ENCODE data around the gene TRPV4.

The TRPV4 gene

DNA sequence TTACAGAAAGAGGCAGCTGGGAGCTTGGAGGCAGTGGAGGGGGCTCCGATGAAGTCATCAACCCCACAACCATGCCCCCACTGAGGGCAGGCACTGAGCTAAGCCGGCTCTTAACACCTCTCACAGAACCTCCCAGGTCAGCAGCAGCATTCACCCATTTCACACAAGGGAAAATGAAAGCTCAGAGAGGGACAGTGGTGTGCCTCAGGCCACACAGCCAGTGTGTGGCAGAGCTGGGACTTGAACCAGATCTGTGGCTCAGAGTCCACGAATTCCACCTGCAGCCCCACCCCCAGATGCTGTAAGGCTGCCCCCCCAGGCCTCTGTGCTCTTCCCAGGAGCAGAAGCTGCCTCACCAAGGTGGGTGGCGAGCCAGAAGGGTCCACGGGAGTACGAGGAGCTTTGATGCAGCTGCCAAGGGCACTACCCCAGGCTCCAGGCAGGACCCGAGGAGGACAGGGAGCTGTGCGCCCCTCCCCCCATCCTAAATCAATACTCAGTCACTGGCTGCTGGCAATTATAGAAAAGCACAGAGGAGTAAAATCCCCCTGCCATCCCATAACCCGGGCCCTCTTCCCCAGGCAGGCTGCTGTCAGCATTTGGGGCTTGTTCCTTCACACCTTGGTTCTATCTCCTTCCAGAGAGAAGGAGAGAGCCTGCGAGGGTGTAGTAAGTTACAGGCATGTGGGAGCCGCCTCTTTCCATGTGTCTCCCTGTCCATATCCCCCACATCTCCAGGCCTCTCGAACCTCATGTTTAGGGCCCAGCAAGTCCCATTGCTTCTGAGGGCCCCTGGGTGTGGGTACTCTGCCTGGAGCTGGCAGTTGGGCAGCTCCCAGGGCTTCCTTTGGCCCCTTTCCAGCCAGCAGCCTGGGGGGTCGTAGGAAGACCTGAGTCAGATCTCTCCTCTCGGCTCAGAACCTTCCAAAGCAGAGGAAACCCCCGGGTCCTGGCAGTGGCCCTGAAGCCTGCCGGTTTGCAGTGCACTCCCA lies 72.0 kb downstream of the TRPV4 start:
- DNase-seq (ENCODE audit: low read depth) = no peak

DNA sequence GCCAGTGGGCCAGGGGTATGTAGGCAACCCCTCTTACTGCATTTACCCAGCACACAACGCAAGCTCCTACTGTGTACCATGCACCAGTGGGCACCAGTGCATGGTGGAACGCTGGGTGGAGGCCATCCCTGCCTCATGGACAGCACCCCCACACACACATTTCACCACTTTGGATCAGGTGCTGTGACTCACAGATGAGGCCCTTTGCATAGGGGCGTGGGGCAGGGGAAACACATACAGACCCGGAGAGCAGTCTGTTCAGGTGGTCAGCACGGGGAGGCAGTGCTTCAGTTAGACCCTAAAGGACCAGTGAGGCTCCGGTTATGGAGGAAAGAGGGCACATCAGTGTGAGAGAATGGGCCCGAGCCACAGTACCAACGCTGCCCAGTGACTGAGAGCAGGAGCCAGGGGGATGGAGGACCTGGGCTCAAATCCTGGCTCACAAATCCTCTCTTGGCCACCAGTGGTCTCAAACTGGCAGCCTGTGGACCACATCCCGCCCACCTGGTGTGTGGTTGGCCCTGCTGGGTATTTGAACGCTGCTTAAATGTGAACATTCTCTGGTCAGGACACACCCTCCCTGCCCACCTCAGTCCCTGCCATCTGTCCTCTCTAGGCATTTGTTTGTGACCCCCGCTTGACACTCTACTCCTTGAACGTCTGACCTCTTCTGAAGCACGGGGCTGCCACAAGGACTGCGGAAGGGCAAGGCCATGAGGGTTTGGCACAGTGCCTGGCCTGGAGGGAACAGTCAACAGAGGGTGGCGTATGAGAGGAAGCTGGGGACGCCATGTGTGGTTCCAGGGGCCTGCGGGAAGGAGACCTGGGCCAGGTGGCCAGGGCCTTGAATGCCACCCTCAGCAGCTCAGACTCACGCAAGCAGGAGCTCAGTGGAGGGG lies 72.9 kb downstream of the TRPV4 start:
- DNase-seq (ENCODE audit: low read depth) = no peak

DNA sequence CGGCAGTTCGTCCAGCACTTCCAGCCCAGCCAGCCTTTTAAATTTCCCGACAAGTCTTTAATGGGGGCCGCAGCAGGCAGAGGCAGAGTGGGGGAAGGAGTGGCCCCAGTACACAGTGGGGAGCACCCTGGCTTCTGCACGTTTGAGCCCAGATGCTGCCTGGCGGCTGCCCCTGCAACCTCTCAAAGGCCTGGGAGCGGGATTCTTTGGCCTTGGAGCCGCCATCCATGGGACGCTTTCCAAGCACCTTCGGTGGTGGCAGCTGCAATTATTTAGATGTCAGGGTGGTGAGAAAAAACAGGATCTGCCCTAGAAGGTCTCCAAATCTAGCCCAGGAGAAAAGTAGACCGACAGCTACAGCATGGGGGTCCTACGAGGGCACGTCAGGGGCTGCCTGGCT lies 73.6 kb downstream of the TRPV4 start:
- DNase-seq (ENCODE audit: low read depth) = no peak

DNA sequence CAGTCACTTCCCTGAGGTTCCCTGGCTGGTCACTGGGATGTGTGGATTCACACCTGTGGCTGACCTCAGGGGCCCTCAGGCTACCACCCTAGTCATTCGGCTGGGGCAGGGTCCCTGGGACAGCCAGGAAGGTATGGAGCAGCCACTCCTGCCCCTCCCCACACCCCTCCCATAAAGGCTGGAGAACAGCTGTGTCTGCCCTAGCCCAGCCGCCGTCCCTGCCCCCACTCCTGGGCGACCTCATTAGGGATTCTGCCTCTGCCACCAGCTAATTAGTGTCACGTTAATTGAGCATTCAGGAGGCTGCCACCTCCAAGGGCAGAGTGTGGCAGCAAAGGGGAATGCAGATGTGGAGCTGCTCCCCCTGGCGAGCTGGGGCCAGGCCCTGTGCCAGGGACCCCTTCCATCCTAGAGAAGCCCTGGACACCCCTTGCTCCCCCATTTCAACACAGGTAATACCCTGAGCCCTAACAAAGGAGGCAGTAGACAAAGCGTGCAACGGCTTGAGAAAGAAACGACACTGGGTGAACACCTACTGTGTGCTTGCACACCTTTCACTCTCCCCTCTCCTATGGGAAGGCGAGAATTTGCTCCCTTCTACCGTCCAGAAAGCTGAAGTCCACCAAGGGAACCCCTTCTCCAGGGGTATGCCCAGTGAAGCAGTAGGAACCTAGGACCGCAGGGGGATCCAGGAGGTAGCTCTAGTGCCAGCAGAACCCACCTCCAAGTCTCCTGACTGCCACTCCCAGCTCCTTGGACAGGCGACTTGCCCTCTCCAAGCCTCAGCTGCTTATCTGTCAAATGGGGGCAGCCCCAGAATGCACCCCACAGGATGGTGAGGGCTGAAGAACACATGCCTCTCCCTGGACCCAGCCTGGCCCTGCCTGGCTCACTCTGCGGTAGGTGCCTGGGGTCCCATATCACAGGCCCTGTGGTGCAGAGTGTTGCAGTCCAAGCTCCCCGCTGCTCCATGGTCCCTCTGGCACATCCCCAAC lies 74.5 kb downstream of the TRPV4 start:
- no peak for DNase-seq (ENCODE audit: low read depth)

DNA sequence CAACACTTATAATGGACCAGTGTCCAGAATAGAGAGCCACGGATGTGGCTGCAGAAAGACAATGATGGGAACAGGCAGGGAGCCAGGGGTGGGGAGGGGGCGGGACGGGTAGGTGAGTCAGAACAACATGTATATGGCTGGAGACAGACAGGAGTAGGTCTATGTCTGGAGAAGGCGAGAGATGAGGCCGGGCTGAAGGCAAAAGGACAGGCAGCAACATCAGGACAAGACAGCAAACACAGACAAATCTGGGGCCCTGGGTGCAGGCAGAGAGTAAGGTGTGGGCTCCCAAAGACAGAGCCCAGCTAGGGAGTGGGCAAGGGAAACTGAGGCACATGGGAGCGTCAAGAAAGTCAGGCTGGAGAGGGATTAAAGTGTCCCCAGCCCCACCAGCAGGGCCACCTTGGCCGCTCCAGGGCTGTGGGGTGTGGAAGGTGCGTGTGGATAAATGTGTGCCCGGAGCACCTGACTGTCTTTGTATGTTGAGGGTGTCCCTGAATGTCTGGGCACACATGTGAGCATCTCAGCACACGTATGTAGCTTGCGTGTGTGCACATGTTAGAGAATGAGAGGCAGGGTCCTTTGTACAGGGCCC lies 75.4 kb downstream of the TRPV4 start:
- no peak for DNase-seq (ENCODE audit: low read depth)

DNA sequence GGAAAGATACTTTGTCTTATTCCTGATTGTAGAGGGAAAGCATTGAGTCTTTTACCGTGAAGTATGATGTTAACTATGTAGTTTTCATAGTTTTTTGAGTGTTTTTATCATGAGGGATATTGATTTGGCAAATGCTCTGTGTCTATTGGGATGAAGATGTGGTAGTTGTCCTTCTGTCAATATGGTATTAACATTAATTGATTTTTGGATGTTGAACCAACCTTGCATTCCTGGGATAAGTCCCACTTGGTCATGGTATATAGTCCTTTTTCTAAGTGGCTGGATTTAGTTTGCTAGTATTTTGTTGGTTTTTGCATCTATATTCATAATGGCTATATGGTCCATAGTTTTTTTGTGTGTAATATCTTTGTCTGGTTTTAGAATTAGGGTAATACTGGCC lies 76.7 kb downstream of the TRPV4 start:
- no peak for DNase-seq (ENCODE audit: low read depth)

DNA sequence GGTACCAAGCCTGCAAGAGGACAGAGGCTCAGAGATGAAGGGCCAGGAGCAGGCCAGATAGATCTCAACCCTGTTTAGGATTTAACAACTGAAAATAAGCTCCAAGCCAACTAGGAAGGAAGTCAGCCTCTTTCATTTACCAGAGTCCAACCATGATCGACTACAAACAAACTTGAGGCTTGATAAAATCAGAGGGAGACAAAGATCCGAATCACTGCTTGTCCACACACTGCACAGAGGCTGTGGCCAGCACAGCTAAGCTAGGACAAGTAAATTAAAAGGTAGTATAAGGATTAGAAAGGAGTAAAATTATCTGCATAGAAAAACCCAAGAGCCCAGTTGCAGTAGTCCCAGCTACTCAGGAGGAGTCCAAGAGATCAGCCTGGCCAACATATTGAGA lies 79.2 kb downstream of the TRPV4 start:
- no peak for DNase-seq (ENCODE audit: low read depth)

DNA sequence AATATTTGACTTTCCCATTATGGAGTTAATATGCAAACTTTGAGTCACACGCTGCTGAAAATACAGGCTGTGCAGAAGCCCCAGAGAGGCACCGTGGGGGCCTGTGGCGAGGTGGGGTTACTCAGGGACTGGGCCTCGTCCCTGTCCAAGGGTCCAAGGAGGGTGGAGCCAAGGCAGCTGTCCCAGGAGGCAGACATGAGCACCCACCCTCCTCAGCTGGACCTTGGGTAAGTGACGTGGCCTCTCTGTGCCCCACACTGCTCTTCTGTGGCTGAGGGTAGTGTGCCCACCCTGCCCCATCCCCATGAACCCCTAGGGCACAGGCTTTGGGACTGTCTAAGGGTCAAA lies 80.2 kb downstream of the TRPV4 start:
- no peak for DNase-seq (ENCODE audit: low read depth)

DNA sequence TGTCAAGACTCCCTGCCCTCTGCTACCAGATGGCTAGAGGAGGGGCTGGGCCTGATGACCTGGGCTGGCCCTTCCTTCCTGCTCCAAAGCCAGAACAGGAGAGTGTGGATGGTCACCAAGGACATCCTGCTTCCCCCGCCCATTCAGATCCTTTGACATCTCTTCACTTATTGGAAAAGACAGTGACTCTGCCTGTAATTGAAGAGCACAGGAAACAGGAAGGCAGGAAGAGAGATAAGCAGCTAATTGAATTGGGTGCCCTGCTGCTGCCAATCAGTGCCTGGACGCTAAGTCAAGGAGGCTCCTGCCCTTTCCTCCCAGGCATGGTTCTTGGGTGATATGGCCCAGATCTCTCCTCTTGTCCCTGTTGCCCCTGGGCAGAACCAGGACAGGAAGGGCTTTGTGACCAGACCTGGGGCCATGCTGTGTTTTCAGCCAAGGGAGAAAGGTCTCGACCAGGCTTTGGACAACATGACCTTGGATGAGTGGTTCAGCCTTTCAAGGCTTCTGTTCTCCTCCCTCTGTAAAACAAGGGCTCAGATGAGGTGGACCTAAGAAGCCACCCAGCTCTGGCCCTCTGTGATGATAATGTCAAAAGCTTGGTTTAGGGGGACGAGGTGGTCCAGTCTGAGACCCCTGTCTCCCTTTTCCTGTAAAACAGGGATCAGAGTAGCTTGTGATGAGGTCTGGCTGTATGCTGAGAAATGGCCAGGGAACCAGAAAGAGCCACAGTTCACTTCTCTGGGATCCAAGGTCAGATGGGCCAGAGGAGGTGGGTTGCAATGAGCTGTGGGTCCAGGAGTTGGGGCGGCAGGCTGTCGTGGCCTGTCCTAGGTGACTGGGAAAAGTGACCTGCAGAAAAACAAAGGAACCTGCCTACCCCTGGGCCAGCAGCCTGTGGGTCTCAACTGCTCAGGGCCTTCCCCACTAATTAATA lies 80.8 kb downstream of the TRPV4 start:
- no peak for DNase-seq (ENCODE audit: low read depth)

DNA sequence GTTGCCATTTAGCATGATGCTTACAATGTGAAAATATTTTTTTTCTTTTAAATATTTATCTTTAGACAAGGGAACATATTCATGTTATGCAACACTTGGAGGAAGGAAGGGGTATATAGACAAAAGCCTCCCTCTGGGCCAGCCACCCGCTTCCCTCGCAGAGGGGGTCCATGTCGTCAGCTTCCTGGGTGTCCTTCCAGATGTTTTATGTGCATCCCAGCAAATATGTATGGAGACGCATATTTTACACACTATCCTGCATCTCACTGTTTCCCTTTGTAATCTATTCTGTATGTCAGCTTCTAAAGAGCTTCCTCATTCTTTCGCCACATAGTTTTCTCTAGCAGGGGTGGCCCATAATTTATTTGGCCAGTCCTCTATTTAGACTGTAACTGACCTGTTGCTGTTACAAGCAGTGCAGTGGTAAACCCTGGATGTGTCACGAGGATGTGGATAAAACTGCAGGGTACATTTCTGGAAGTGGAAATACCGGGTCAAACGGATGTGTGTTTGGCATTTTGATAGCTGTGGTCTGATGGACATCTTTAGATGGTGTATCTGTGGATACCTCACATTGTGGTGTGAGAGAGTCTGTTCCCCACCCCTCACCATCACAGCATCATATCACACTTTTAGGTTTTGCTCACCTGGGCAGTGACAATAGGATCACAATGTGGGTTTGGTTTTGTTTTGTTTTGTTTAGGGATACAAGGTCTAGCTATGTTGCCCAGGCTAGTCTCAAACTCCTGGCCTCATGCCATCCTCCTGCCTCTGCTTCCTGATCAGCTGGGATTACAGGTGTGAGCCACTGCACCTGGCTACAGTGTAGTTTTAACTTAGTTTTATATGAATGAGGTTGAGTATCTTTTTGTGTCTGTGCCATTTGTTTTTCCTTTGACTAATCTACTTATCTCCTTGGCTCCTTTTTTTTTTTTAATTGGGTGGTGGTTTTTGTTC lies 87.9 kb downstream of the TRPV4 start:
- DNase-seq (ENCODE audit: low read depth) = no peak

DNA sequence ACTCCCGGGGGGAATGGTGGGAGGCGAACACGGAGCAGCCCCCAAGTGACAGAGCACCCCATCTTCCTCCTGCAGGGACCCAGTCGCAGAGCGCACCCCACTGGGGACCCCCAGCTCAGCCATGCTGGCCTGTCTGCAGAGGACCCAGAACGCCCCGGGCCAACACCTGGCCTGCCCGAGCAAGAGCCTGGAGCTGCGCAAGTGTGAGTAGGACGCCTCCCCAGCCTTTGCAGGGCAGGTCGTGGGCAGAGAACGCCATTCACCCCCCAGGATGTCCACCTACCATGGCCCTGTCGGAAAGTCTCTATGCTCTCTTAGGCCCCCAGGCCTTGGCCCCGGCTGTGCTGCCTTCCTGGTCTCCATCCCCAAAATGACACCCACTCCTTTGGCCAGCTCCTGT lies 89.2 kb downstream of the TRPV4 start:
- DNase-seq (ENCODE audit: low read depth) = no peak

DNA sequence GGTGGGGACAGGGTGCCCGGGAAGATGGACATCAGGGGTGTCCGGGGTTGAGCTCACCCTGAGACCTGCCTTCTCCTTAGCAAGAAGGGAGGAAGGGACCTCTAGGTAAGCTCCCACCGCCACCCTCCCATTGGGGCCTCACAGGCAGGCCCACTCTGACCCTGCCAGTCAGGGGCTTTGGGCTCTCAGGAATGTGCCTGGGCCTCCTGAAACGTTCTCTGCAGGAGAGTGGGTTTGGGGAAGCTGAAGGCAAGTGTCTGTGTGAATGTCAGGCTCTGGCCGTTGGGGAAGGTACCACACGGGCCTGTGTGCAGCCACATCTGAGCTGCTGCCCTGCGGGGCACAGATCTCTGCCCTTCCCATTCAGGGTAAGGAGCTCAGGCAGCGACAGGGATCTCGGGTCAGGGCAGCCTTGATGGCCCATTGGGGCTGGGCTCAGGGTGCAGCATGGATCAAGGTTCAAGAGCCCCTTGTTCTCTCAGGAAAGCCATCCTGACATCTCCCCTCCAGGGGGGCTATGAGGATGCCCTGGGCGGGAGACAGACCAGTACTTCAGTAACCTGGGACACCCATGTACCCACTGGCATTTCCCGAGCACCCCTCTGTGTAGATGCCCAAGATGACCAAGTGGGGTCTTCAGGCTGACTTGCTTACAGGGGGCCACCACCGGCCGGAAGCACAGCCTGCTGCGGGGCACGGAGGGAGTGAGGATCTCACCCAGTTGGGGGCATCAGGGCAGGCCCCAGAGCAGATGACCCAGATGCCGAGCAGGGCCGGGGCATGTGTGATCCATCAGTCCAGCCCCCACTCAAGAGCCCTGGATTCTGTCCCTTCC lies 89.9 kb downstream of the TRPV4 start:
- DNase-seq (ENCODE audit: low read depth) = no peak

DNA sequence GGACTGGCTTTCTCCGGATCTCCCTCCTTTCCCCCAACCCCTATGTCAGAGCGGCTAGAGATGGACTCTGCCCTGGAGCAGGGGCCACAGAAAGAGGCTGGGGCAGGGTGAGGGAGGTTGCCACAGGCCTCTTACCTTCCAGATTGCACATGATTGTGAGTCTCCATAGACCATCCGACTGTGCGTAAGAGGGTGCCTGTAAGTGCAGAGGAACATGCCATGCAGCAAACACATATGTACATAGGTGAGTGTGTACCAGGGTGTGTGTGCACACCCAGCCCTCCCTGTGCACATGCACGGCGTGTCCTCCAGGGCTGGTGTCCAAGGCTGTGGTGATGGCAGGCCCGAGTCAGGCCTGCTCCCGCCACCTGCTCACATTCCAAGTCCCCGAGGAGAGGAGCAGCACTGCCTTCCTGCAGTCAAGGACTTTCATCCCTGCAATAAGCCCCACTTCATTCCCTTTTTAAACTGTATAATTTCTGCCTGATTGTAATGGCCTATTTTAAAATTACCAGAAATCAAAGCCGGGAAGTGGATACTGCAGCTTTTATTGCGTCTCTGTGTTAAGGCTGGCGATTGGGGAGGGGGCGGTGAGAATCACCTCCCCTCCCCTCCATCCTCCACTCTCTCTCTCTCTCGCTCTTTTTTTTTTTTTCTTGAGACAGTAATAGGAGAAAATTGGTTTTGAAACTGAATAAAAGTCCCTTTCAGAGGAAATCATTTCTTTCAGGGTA lies 91.1 kb downstream of the TRPV4 start:
- no peak for DNase-seq (ENCODE audit: low read depth)

DNA sequence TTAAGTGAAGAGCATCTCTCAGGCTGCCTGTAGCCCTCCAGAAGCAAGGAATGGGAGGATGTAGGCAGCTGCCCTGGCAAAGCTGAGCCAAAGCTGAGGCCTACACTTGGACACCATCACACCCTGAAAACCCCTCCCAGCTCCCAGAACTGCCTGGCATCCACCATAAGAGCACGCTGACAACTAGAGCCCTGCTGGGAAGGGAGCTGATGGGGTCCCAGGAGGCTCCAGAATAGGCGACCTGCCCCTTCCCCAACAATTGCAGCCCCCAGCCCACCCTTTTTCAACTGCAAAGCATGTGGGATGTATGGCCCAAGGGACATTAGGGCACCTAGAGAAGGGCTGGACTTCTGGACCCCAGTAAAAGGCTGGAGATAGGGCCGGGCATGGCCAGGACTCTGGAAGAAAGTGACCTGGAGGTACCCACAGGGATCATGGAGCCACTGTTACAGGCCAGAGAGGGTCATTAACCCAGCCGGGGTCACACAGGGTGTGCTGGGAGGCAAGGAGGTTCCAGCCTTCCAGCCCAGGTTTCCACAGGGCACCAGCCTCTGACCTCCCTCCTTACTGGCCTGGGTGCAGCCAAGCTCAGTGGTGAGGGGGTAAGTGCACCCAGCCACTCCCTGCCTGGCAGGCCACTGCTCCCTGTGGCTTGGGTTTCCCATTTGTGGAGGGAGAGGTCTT lies 91.8 kb downstream of the TRPV4 start:
- DNase-seq (ENCODE audit: low read depth) = no peak

DNA sequence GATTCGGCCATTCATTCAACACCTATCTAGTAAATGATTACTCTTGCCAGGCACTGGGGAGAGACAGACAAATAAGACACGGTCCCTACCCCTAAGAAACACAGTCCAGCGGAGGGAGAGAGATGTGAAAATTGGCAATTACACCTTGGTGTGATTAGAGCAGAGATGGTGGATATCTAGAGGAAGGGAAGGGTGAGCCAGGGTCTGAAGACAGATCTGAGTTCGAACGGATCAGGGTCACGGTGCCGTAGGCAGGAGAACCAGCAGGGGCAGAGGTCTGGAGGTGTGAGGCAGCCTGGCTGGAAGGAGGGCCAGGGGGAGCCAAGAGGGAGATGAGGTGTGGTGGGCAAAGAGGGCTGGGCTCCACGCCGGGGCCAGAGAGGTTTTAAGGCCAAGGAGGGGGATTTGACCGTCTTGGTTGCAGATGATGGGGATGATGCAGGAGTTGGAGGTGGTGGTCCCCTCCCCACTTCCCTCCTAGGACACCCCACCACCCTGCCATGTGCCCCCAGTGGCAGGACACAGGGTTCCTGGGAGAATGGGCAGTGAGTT lies 92.4 kb downstream of the TRPV4 start:
- DNase-seq (ENCODE audit: low read depth) = no peak

All from activated gamma-delta T cell treated with anti-CD3 and anti-CD28 coated beads, Interleukin-2, amount 50 U/mL, for 16 hours (primary cell).